Fibroblast of mammary gland (primary cell): Measurements from ENCODE around the gene NDUFB11.

Experiments
- DNase-seq: peaks from one replicate; pipeline ENCODE4 v3.0.0-alpha.2; 2010; ENCODE audit warnings: low read depth
- H3K4me3 ChIP-seq: 2 replicates; pipeline ENCODE4 v1.5.1; 2011; ENCODE audit warnings: low read depth, mild to moderate bottlenecking, low read length, moderate library complexity; ENCODE audit not compliant: control insufficient read depth
- CTCF ChIP-seq: conservative IDR thresholded peaks from 2 replicates; pipeline ENCODE4 v1.5.1; 2011; ENCODE audit warnings: low read depth, low read length, inconsistent platforms; ENCODE audit not compliant: control insufficient read depth, insufficient read depth

The NDUFB11 gene

GRCh38 chrX:47169726-47170515 lies 25.4 kb upstream of the NDUFB11 start:
- no peak for TF ChIP-seq CTCF
- DNase-seq: peak; percentile 64
- no peak overlapping the region for H3K4me3 ChIP-seq

- no peak overlapping the region for H3K4me3 ChIP-seq
- TF ChIP-seq CTCF: no peak
- DNase-seq: no peak
Observed at GRCh38 chrX:47169273-47169672, 24.8 kb upstream of the NDUFB11 start.

- no peak overlapping the region for H3K4me3 ChIP-seq
- no peak for DNase-seq
- no peak for TF ChIP-seq CTCF
Observed at GRCh38 chrX:47168495-47169073, 24.1 kb upstream of the NDUFB11 start.

GRCh38 chrX:47166126-47166525 lies 21.6 kb upstream of the NDUFB11 start:
- DNase-seq: peak; percentile 46
- H3K4me3 ChIP-seq: no peak overlapping the region
- no peak for TF ChIP-seq CTCF

GRCh38 chrX:47164420-47164819 lies 19.9 kb upstream of the NDUFB11 start:
- no peak for TF ChIP-seq CTCF
- no peak overlapping the region for H3K4me3 ChIP-seq
- no peak for DNase-seq

GRCh38 chrX:47162927-47163583 lies 18.6 kb upstream of the NDUFB11 start:
- H3K4me3 ChIP-seq: no peak overlapping the region
- no peak for TF ChIP-seq CTCF
- no peak for DNase-seq
